NCI-H1105 (cell line): ENCODE results near the gene DCD.
A peak's percentile ranks its signal among the peaks of the same experiment; 100 is the strongest.
"Not testable (repeated sequence)": the region's sequence is repeated elsewhere in the genome, so short reads cannot be mapped to it uniquely, and the experiment has no call there.

Source experiments
- DNase-seq: peaks from one replicate; lab custom pipeline; 2025; lab: John Stamatoyannopoulos, UW

The DCD gene

GRCh38 chr12:54648265-54648664 is at the start of gene DCD:
TSS of gene DCD (minus strand) at chr12:54648365. CDS start at chr12:54648303, 62 bp downstream.
- no peak for DNase-seq

GRCh38 chr12:54697851-54698250 is 49.7 kb upstream of the DCD start:
- DNase-seq, result no peak

GRCh38 chr12:54692353-54692752 is 44.2 kb upstream of the DCD start:
- no peak for DNase-seq

- no peak for DNase-seq
Observed at GRCh38 chr12:54689984-54690383, 41.8 kb upstream of the DCD start.

GRCh38 chr12:54689034-54689372 is 40.8 kb upstream of the DCD start:
- peak; percentile 73 for DNase-seq

GRCh38 chr12:54688309-54689033 is 40.3 kb upstream of the DCD start:
- no peak for DNase-seq

- no peak for DNase-seq
Observed at GRCh38 chr12:54684636-54685630, 36.8 kb upstream of the DCD start.

GRCh38 chr12:54683398-54683797 is 35.2 kb upstream of the DCD start:
- DNase-seq, result no peak

GRCh38 chr12:54682674-54683073 is 34.5 kb upstream of the DCD start:
- DNase-seq, result no peak

- no peak for DNase-seq
Observed at GRCh38 chr12:54680374-54680773, 32.2 kb upstream of the DCD start.

GRCh38 chr12:54678131-54678530 is 30.0 kb upstream of the DCD start:
- DNase-seq, result no peak

GRCh38 chr12:54667945-54668344 is 19.8 kb upstream of the DCD start:
- no peak for DNase-seq

- DNase-seq, result no peak
Observed at GRCh38 chr12:54666008-54666407, 17.8 kb upstream of the DCD start.

- not testable (repeated sequence) for DNase-seq
Observed at GRCh38 chr12:54665022-54665635, 17.0 kb upstream of the DCD start.

GRCh38 chr12:54663603-54664002 is 15.4 kb upstream of the DCD start:
- no peak for DNase-seq

- no peak for DNase-seq
Observed at GRCh38 chr12:54662026-54662425, 13.9 kb upstream of the DCD start.

GRCh38 chr12:54661048-54661447 is 12.9 kb upstream of the DCD start:
- no peak for DNase-seq

- DNase-seq, result no peak
Observed at GRCh38 chr12:54660320-54660962, 12.3 kb upstream of the DCD start.

GRCh38 chr12:54658306-54659264 is 10.4 kb upstream of the DCD start:
- no peak for DNase-seq

- no peak for DNase-seq
Observed at GRCh38 chr12:54657105-54657607, 9.0 kb upstream of the DCD start.

- no peak for DNase-seq
Observed at GRCh38 chr12:54654926-54655325, 6.8 kb upstream of the DCD start.
